Adrenal gland (tissue), 12 donors: Measurements from ENCODE around the gene DPP6. TPM values are rescaled to one million over a fixed set of nuclear protein-coding genes. Genes with fewer than 3 reads are reported as not detected.

Experiments used
- DNase-seq, 7 donors: peaks; one replicate each; pipeline ENCODE4 v3.0.0-alpha.2; 2019 to 2020
- H3K27ac ChIP-seq, 5 donors: fragments of 200-600 bp; sonication (generic) in 4 of 5; 1 replicate in 3 of 5; 2 replicates in 2 of 5; pipeline versions ENCODE4 v1.5.1 to v1.8.0; 2016 to 2020; ENCODE audit warnings: mild to moderate bottlenecking in 1 of 5
- H3K27me3 ChIP-seq: fragments of 200-600 bp; 2 replicates; pipeline ENCODE4 v1.8.0; 2021
- H3K36me3 ChIP-seq, 2 donors: fragments of 200-600 bp; replicated peaks in 1 of 2; 1 replicate in 1 of 2; 2 replicates in 1 of 2; pipeline versions ENCODE4 v1.5.1 to v1.8.0; 2018 to 2022
- H3K4me1 ChIP-seq, 2 donors: fragments of 200-600 bp; replicated peaks in 1 of 2; 1 replicate in 1 of 2; 2 replicates in 1 of 2; pipeline versions ENCODE4 v1.5.1 to v1.8.0; 2018 to 2021
- H3K4me3 ChIP-seq, 4 donors: fragments of 200-600 bp; sonication (generic) in 3 of 4; one replicate each; pipeline ENCODE4 v1.5.1; 2016 to 2018
- H3K9me3 ChIP-seq, 3 donors: fragments of 200-600 bp; sonication (generic) in 1 of 3; replicated peaks in 1 of 3; 1 replicate in 2 of 3; 2 replicates in 1 of 3; pipeline versions ENCODE4 v1.5.1 to v1.8.0; 2016 to 2021
- CTCF ChIP-seq, 6 experiments: fragments of 450-650 bp in 4 of 6; fragments of 200-600 bp in 2 of 6; sonication (generic) in 1 of 6; IDR thresholded peaks; 1 replicate in 5 of 6; 2 replicates in 1 of 6; pipeline versions ENCODE4 v1.5.1 to v1.8.0; 2016 to 2021; ENCODE audit warnings: antibody characterized with exemption in 6 of 6, mild to moderate bottlenecking in 2 of 6, moderate library complexity in 1 of 6
- POLR2A ChIP-seq, 2 donors: fragments of 450-650 bp; IDR thresholded peaks; one replicate each; pipeline ENCODE4 v1.6.1; 2017; ENCODE audit warnings: antibody characterized with exemption in 2 of 2, mild to moderate bottlenecking in 2 of 2, moderate library complexity in 1 of 2
- WGBS, 4 donors: extraction: QIAGEN DNeasy Blood & Tissue Kit in 2 of 4; methylation state at CpG; one replicate each; pipeline versions ENCODE4 v1.1.5 to v1.1.7; 2013 to 2017; 5-methylcytosine and 5-hydroxymethylcytosine counted together
- intact Hi-C, 2 donors: fragments of 100-400 bp; cut with DNase I; formaldehyde crosslinking; loops; one replicate each; pipeline versions ENCODE4 v1.14.1 to v1.15.0; 2022 to 2023
- polyA plus RNA-seq, 3 donors: library from polyadenylated mRNA; stranded (reverse); fragments of 200-250 nt in 2 of 3; fragments of 350-450 nt in 1 of 3; fragmentation: Illumina TruSeq in 1 of 3; extraction: RNeasy Lipid Tissue Mini Kit (QIAGEN cat#74804) in 1 of 3; gene quantifications; one replicate each; pipeline ENCODE4 v1.2.3, GENCODE V29; 2013 to 2014
- total RNA-seq, 9 donors: library from RNA; depleted of rRNA in 4 of 9; stranded (reverse); fragments of >200 nt in 4 of 9; fragments of 120-200 nt in 1 of 9; fragmentation: NEBNext Ultra II Directional in 1 of 9; extraction: Animal tissue kit (Norgen Biotek cat#: 25700) in 1 of 9; gene quantifications; one replicate each; pipeline versions ENCODE4 v1.1.0 to v1.2.4, GENCODE V29; 2013 to 2023
- donor health status: healthy with polysubstance abuse.
- donor health status: Bipolar disorder and iron deficiency.
- donor health status: DM: yes; HTN: yes; CAD: no.
- donor health status: DM: no; HTN: no; CAD: no.
- donor health status: DM: no; HTN: no; CAD: no.
- donor health status: DM: yes; HTN: yes; CAD: no.

DPP6 gene
- total and polyA plus RNA-seq, 12 donors: 0.39 to 13.1 (median 5.1) TPM

- H3K36me3 ChIP-seq: no peaks in the 10 kb centered on the region
- TF ChIP-seq POLR2A (IDR thresholded peaks at IDR 0.05) (no peak), CTCF (IDR thresholded peaks at IDR 0.05) (no peak)
- H3K4me1 ChIP-seq: no peaks in the 10 kb centered on the region
- H3K4me3 ChIP-seq: no peak overlapping the region
- intact Hi-C loops: no loop called here
- 61 to 67% (median 64%) methylated on average over 7 of the region's 7 CpGs for WGBS, 4 donors
- H3K9me3 ChIP-seq: no peaks in the 10 kb centered on the region
- no peaks in the 10 kb centered on the region for H3K27me3 ChIP-seq
- DNase-seq: no peak
- H3K27ac ChIP-seq: no peak overlapping the region
Observed at GRCh38 chr7:154438571-154439367, 386.6 kb downstream of the DPP6 start.

- Histone ChIP-seq H3K4me3 (no peak overlapping the region), H3K27me3 (no peaks in the 10 kb centered on the region), H3K9me3 (no peaks in the 10 kb centered on the region), H3K36me3 (no peaks in the 10 kb centered on the region), H3K27ac (no peak overlapping the region), H3K4me1 (no peaks in the 10 kb centered on the region)
- 73 to 85% (median 79%) methylated on average over 9 of the region's 9 CpGs for WGBS, 4 donors
- no peak for DNase-seq
- TF ChIP-seq CTCF (IDR thresholded peaks at IDR 0.05): no peak
- TF ChIP-seq POLR2A (IDR thresholded peaks at IDR 0.05): no peak
- intact Hi-C loops: no loop called here
Observed at GRCh38 chr7:154440058-154440457, 387.9 kb downstream of the DPP6 start.

- DNase-seq: no peak
- H3K4me3 ChIP-seq: no peak overlapping the region
- no peaks in the 10 kb centered on the region for H3K27me3 ChIP-seq
- no peaks in the 10 kb centered on the region for H3K9me3 ChIP-seq
- H3K4me1 ChIP-seq: no peaks in the 10 kb centered on the region
- WGBS, 4 donors: 66 to 91% (median 73%) methylated on average over 4 to 5 of the region's 5 CpGs
- H3K27ac ChIP-seq: no peak overlapping the region
- H3K36me3 ChIP-seq: no peaks in the 10 kb centered on the region
- intact Hi-C loops: no loop called here
- no peak for TF ChIP-seq POLR2A (IDR thresholded peaks at IDR 0.05)
- no peak for TF ChIP-seq CTCF (IDR thresholded peaks at IDR 0.05)
Observed at GRCh38 chr7:154440651-154441050, 388.5 kb downstream of the DPP6 start.

GRCh38 chr7:154441811-154442210 lies 389.6 kb downstream of the DPP6 start:
- WGBS, 4 donors: 34 to 46% (median 44%) methylated on average over 6 of the region's 6 CpGs
- DNase-seq: no peak
- Histone ChIP-seq H3K9me3 (no peaks in the 10 kb centered on the region), H3K4me1 (no peaks in the 10 kb centered on the region), H3K27me3 (no peaks in the 10 kb centered on the region), H3K36me3 (no peaks in the 10 kb centered on the region), H3K27ac (no peak overlapping the region), H3K4me3 (no peak overlapping the region)
- intact Hi-C loops: no loop called here
- TF ChIP-seq CTCF (IDR thresholded peaks at IDR 0.05) (no peak), POLR2A (IDR thresholded peaks at IDR 0.05) (no peak)
